Neural progenitor cell (in vitro differentiated cells): Measurements from ENCODE around the gene COL13A1. TPM values are rescaled to one million over a fixed set of nuclear protein-coding genes. Genes with fewer than 3 reads are reported as not detected.

Experiments used
- DNase-seq: peaks from one replicate; pipeline ENCODE4 v3.0.0-alpha.2; 2016; ENCODE audit warnings: low spot score
- H2AFZ ChIP-seq: fragments of 200-600 bp; sonication (generic); replicated peaks from 2 replicates; pipeline ENCODE4 v1.6.1; 2016; ENCODE audit warnings: antibody characterized with exemption
- H3F3A ChIP-seq: fragments of 200-600 bp; sonication (generic); 2 replicates; pipeline ENCODE4 v1.6.1; 2016; ENCODE audit warnings: antibody characterized with exemption, low read depth
- H3K27ac ChIP-seq: fragments of 200-600 bp; sonication (generic); 2 replicates; pipeline ENCODE4 v1.5.1; 2016; ENCODE audit warnings: mild to moderate bottlenecking
- H3K27me3 ChIP-seq: fragments of 200-600 bp; sonication (generic); 2 replicates; pipeline ENCODE4 v1.6.1; 2016; ENCODE audit warnings: mild to moderate bottlenecking, moderate library complexity
- H3K36me3 ChIP-seq: fragments of 200-600 bp; sonication (generic); 2 replicates; pipeline ENCODE4 v1.5.1; 2016
- H3K4me1 ChIP-seq: fragments of 200-600 bp; sonication (generic); 2 replicates; pipeline ENCODE4 v1.6.1; 2016; ENCODE audit warnings: mixed run types
- H3K4me2 ChIP-seq: fragments of 200-600 bp; sonication (generic); 2 replicates; pipeline ENCODE4 v1.6.1; 2016
- H3K4me3 ChIP-seq: fragments of 200-600 bp; sonication (generic); 2 replicates; pipeline ENCODE4 v1.5.1; 2016
- H3K79me2 ChIP-seq: fragments of 200-600 bp; sonication (generic); 2 replicates; pipeline ENCODE4 v1.6.1; 2016; ENCODE audit warnings: low read depth
- H3K9ac ChIP-seq: fragments of 200-600 bp; sonication (generic); 2 replicates; pipeline ENCODE4 v1.6.1; 2016
- H3K9me3 ChIP-seq: fragments of 200-600 bp; sonication (generic); 2 replicates; pipeline ENCODE4 v1.5.1; 2016; ENCODE audit warnings: low read depth
- H4K20me1 ChIP-seq: fragments of 200-600 bp; sonication (generic); 2 replicates; pipeline ENCODE4 v1.6.1; 2016; ENCODE audit warnings: low read depth
- H3K27ac Mint-ChIP-seq: 3 replicates; pipeline ENCODE4 v1.8.0; 2021; ENCODE audit warnings: mixed read lengths
- H3K27me3 Mint-ChIP-seq: 2 replicates; pipeline ENCODE4 v1.8.0; 2022; ENCODE audit warnings: low read depth, mild to moderate bottlenecking, inconsistent platforms, moderate library complexity, mixed read lengths; ENCODE audit not compliant: insufficient read depth
- H3K36me3 Mint-ChIP-seq: 3 replicates; pipeline ENCODE4 v1.8.0; 2021; ENCODE audit warnings: mixed read lengths
- H3K4me1 Mint-ChIP-seq: 3 replicates; pipeline ENCODE4 v1.8.0; 2021; ENCODE audit warnings: mixed read lengths
- H3K4me3 Mint-ChIP-seq: 3 replicates; pipeline ENCODE4 v1.8.0; 2021; ENCODE audit warnings: mild to moderate bottlenecking, moderate library complexity, mixed read lengths
- H3K9me3 Mint-ChIP-seq: 3 replicates; pipeline ENCODE4 v1.8.0; 2020; ENCODE audit warnings: mixed read lengths
- EZH2 ChIP-seq: fragments of 200-600 bp; sonication (generic); IDR thresholded peaks from 2 replicates; pipeline ENCODE4 v1.6.1; 2017; ENCODE audit warnings: antibody characterized with exemption, mild to moderate bottlenecking, moderate library complexity
- EZH2phosphoT487 ChIP-seq: fragments of 200-600 bp; sonication (generic); IDR thresholded peaks from 2 replicates; pipeline ENCODE4 v1.6.1; 2017; ENCODE audit warnings: antibody characterized with exemption
- total RNA-seq: library from RNA; depleted of rRNA; stranded (reverse); fragments of >200 nt; gene quantifications from 2 replicates; pipeline ENCODE4 v1.2.3, GENCODE V29; 2015; ENCODE audit warnings: low replicate concordance
- TF ChIP-seq, protein P1 (sequence below): fragments of 200-600 bp; sonication (generic); IDR thresholded peaks from 2 replicates; pipeline ENCODE4 v1.5.1; 2017; ENCODE audit warnings: antibody characterized with exemption, mild to moderate bottlenecking

COL13A1 gene
- total RNA-seq, 1 donor from 2014 or later = 1.3 TPM

DNA sequence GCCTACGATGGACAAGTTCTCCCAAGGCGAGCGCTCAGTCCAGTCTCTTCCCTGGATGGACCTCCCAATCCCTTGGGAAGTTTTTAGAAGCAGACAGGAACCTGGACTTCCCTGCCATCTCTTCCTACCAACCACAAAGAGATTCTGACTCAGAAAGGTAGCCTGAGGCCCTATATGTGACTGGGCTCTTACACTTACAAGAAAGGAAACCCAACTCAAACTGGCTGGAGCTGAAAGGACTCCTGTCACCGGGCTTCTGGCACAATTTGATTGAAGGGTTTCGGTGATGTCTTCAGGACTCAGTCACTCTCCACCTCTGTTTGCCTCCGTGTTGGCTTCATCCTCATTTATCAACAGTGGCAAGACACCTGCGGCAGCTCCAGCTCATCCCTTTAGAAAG lies 3.7 kb upstream of the COL13A1 start:
- H3K4me3 ChIP-seq = no peak overlapping the region
- no peaks in the 10 kb centered on the region for H3K36me3 Mint-ChIP-seq
- H3K27ac ChIP-seq = no peak overlapping the region
- DNase-seq = no peak
- H3F3A ChIP-seq = peaks cover 25% of the 10 kb centered on the region
- H3K4me2 ChIP-seq = no peak overlapping the region
- H3K36me3 ChIP-seq = no peaks in the 10 kb centered on the region
- H3K9me3 ChIP-seq = no peaks in the 10 kb centered on the region
- peaks cover 35% of the 10 kb centered on the region for H3K27me3 Mint-ChIP-seq
- peaks cover 12% of the 10 kb centered on the region for H3K27me3 ChIP-seq
- H2AFZ ChIP-seq = no peak overlapping the region
- H3K4me1 Mint-ChIP-seq = peaks cover 6% of the 10 kb centered on the region
- no peaks in the 10 kb centered on the region for H4K20me1 ChIP-seq
- H3K4me3 Mint-ChIP-seq = no peak overlapping the region
- H3K27ac Mint-ChIP-seq = peak overlapping the region; percentile 37
- H3K4me1 ChIP-seq = peaks cover 12% of the 10 kb centered on the region
- H3K9me3 Mint-ChIP-seq = peaks cover 2% of the 10 kb centered on the region
- no peak overlapping the region for H3K9ac ChIP-seq
- no peaks in the 10 kb centered on the region for H3K79me2 ChIP-seq
- TF ChIP-seq, protein P1, sequence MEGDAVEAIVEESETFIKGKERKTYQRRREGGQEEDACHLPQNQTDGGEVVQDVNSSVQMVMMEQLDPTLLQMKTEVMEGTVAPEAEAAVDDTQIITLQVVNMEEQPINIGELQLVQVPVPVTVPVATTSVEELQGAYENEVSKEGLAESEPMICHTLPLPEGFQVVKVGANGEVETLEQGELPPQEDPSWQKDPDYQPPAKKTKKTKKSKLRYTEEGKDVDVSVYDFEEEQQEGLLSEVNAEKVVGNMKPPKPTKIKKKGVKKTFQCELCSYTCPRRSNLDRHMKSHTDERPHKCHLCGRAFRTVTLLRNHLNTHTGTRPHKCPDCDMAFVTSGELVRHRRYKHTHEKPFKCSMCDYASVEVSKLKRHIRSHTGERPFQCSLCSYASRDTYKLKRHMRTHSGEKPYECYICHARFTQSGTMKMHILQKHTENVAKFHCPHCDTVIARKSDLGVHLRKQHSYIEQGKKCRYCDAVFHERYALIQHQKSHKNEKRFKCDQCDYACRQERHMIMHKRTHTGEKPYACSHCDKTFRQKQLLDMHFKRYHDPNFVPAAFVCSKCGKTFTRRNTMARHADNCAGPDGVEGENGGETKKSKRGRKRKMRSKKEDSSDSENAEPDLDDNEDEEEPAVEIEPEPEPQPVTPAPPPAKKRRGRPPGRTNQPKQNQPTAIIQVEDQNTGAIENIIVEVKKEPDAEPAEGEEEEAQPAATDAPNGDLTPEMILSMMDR = no peak
- TF ChIP-seq EZH2 (no peak), EZH2phosphoT487 (no peak)

DNA sequence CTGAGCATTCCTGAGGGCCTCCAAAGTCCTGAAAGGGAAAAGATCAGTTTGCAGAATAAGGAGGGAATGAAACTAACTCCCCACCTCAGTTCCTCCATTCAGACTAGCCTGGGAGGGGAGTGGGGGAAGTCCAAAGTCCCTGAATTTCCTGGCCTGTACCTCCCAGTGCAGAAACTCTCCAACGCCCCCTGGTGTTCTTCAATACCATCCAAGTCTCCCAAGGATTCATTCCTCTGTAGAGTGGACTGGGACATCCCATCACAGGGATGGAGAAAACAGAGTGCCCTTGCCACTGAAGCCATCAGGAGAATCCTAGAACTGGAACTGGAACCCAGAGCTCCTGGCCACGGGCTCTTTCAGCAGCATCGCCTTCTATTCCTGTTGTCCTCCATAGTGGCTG lies 1.6 kb upstream of the COL13A1 start:
- H3K9me3 ChIP-seq = no peaks in the 10 kb centered on the region

DNA sequence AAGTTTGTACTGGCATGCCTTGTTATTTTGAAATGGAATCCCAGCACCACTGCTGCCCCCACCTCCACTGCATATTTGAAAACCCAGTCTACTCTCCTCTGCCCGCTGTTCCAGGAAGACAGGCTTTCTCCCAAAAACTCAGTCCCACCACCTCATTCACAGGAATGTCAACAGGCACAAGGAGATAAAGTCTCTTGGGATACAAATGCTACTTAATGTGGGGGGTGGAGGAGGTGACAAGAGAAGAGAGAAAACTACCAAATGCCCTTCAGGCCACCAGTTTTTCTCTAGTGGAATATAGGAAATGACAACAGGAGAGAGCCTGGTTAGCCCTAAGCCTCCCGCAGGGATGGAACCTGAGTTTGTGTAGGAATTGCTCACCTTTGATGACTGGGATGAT lies 1.0 kb upstream of the COL13A1 start:
- H3K27ac Mint-ChIP-seq = no peak overlapping the region
- H3K4me1 Mint-ChIP-seq = peaks cover 8% of the 10 kb centered on the region
- no peak overlapping the region for H2AFZ ChIP-seq
- H3K36me3 Mint-ChIP-seq = no peaks in the 10 kb centered on the region
- peaks cover 12% of the 10 kb centered on the region for H3K4me1 ChIP-seq
- H3K27ac ChIP-seq = no peak overlapping the region
- H3K4me3 Mint-ChIP-seq = peak overlapping the region; percentile 85
- peaks cover 33% of the 10 kb centered on the region for H3F3A ChIP-seq
- peaks cover 42% of the 10 kb centered on the region for H3K27me3 Mint-ChIP-seq
- no peaks in the 10 kb centered on the region for H3K36me3 ChIP-seq
- no peaks in the 10 kb centered on the region for H3K9me3 Mint-ChIP-seq
- no peak for DNase-seq
- H3K9me3 ChIP-seq = no peaks in the 10 kb centered on the region
- no peak overlapping the region for H3K9ac ChIP-seq
- TF ChIP-seq, protein P1 = no peak
- no peak for TF ChIP-seq EZH2phosphoT487
- no peak for TF ChIP-seq EZH2
- H4K20me1 ChIP-seq = no peaks in the 10 kb centered on the region
- peaks cover 26% of the 10 kb centered on the region for H3K27me3 ChIP-seq
- no peak overlapping the region for H3K4me2 ChIP-seq
- no peak overlapping the region for H3K4me3 ChIP-seq
- H3K79me2 ChIP-seq = no peaks in the 10 kb centered on the region

More for the DNA sequence above, 1.6 kb upstream of the COL13A1 start:
- Histone ChIP-seq H3K79me2 (no peaks in the 10 kb centered on the region), H3K4me3 (no peak overlapping the region), H3F3A (peaks cover 33% of the 10 kb centered on the region), H4K20me1 (no peaks in the 10 kb centered on the region), H3K4me2 (no peak overlapping the region), H3K27me3 (peaks cover 26% of the 10 kb centered on the region), H3K36me3 (no peaks in the 10 kb centered on the region), H3K4me1 (peaks cover 12% of the 10 kb centered on the region), H2AFZ (peak overlapping the region; percentile 5), H3K27ac (no peak overlapping the region), H3K9ac (no peak overlapping the region)
- Mint-ChIP-seq H3K4me1 (peaks cover 8% of the 10 kb centered on the region), H3K36me3 (no peaks in the 10 kb centered on the region), H3K9me3 (no peaks in the 10 kb centered on the region), H3K27ac (no peak overlapping the region), H3K4me3 (peak overlapping the region; percentile 85), H3K27me3 (peaks cover 42% of the 10 kb centered on the region)
- DNase-seq = peak; percentile 84
- TF ChIP-seq EZH2phosphoT487 = no peak
- TF ChIP-seq, protein P1 = peak; percentile 82

DNA sequence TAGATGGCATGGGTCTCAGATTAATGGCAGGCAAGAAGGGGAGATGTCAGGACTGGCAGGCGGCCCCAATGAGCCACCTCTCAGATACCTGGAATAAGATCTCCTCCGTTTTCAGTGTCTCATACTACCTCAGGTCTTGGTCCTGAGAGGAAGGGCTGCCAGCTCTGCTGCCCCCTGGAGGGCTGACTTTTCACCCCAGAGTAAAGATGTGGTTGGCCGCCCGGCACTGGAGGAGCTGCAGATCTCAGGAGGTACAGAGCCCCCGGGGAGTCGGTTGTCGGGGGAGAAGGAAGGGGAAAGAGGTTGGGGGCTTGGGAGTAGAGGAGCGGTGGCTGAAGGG lies 642 bp upstream of the COL13A1 start:
- peak overlapping the region; percentile 99 for H3K4me2 ChIP-seq
- Mint-ChIP-seq H3K27me3 (peaks cover 39% of the 10 kb centered on the region), H3K9me3 (no peaks in the 10 kb centered on the region), H3K27ac (no peak overlapping the region), H3K4me3 (peak overlapping the region; percentile 85), H3K36me3 (no peaks in the 10 kb centered on the region), H3K4me1 (peaks cover 11% of the 10 kb centered on the region)
- H2AFZ ChIP-seq = no peak overlapping the region
- H3K9me3 ChIP-seq = no peaks in the 10 kb centered on the region
- DNase-seq = peak; percentile 76
- H3K4me1 ChIP-seq = peaks cover 13% of the 10 kb centered on the region
- TF ChIP-seq, protein P1 = peak; percentile 69
- TF ChIP-seq EZH2 (no peak), EZH2phosphoT487 (no peak)
- peaks cover 33% of the 10 kb centered on the region for H3F3A ChIP-seq
- H3K27me3 ChIP-seq = peaks cover 26% of the 10 kb centered on the region
- no peak overlapping the region for H3K9ac ChIP-seq
- no peaks in the 10 kb centered on the region for H3K79me2 ChIP-seq
- no peaks in the 10 kb centered on the region for H4K20me1 ChIP-seq
- peak overlapping the region; percentile 84 for H3K4me3 ChIP-seq
- H3K36me3 ChIP-seq = no peaks in the 10 kb centered on the region
- no peak overlapping the region for H3K27ac ChIP-seq
